ENCODE data around the gene CASTOR1.

The CASTOR1 gene

GRCh38 chr22:30273711-30274436 lies 15.4 kb downstream of the CASTOR1 start:
- in situ Hi-C loops (cut with HindIII; ENCODE audit: low pct_ligation_motif_present, low pct_unique_long_range_greater_than_20kb, low sequenced_read_pairs), result no loop called here
- DNase-seq, result no peak

- in situ Hi-C loops (cut with HindIII; ENCODE audit: low pct_ligation_motif_present, low pct_unique_long_range_greater_than_20kb, low sequenced_read_pairs), result no loop called here
- no peak for DNase-seq
These were observed 16.3 kb downstream of the CASTOR1 start for GRCh38 chr22:30272781-30273601.

- no peak for DNase-seq
These were observed 18.5 kb downstream of the CASTOR1 start for GRCh38 chr22:30270832-30271231.

GRCh38 chr22:30268331-30268730 lies 21.0 kb downstream of the CASTOR1 start:
- no peak for DNase-seq
- in situ Hi-C loops (cut with HindIII; ENCODE audit: low pct_ligation_motif_present, low pct_unique_long_range_greater_than_20kb, low sequenced_read_pairs), result no loop called here

More at GRCh38 chr22:30270832-30271231, 18.5 kb downstream of the CASTOR1 start:
- in situ Hi-C loops (cut with HindIII; ENCODE audit: low pct_ligation_motif_present, low pct_unique_long_range_greater_than_20kb, low sequenced_read_pairs), result no loop called here

GRCh38 chr22:30267382-30268302 lies 21.7 kb downstream of the CASTOR1 start:
- no peak for DNase-seq
- in situ Hi-C loops (cut with HindIII; ENCODE audit: low pct_ligation_motif_present, low pct_unique_long_range_greater_than_20kb, low sequenced_read_pairs), result no loop called here

- in situ Hi-C loops (cut with HindIII; ENCODE audit: low pct_ligation_motif_present, low pct_unique_long_range_greater_than_20kb, low sequenced_read_pairs), result no loop called here
- DNase-seq, result no peak
These were observed 22.6 kb downstream of the CASTOR1 start, which contains the start of gene OSM for GRCh38 chr22:30266445-30267381. OSM (minus strand) TSS chr22:30266851; CDS start chr22:30266799, 52 bp downstream.

GRCh38 chr22:30265823-30266444 lies 23.4 kb downstream of the CASTOR1 start:
- in situ Hi-C loops (cut with HindIII; ENCODE audit: low pct_ligation_motif_present, low pct_unique_long_range_greater_than_20kb, low sequenced_read_pairs), result no loop called here

GRCh38 chr22:30265131-30265720 lies 24.1 kb downstream of the CASTOR1 start:
- no peak for DNase-seq
- in situ Hi-C loops (cut with HindIII; ENCODE audit: low pct_ligation_motif_present, low pct_unique_long_range_greater_than_20kb, low sequenced_read_pairs), result no loop called here

More at GRCh38 chr22:30265823-30266444, 23.4 kb downstream of the CASTOR1 start:
- no peak for DNase-seq

- in situ Hi-C loops (cut with HindIII; ENCODE audit: low pct_ligation_motif_present, low pct_unique_long_range_greater_than_20kb, low sequenced_read_pairs), result no loop called here
- no peak for DNase-seq
These were observed 25.4 kb downstream of the CASTOR1 start for GRCh38 chr22:30263883-30264282.

GRCh38 chr22:30262917-30263741 lies 26.2 kb downstream of the CASTOR1 start:
- peak; percentile 72 for DNase-seq
- in situ Hi-C loops (cut with HindIII; ENCODE audit: low pct_ligation_motif_present, low pct_unique_long_range_greater_than_20kb, low sequenced_read_pairs), result no loop called here

GRCh38 chr22:30262112-30262511 lies 27.2 kb downstream of the CASTOR1 start:
- in situ Hi-C loops (cut with HindIII; ENCODE audit: low pct_ligation_motif_present, low pct_unique_long_range_greater_than_20kb, low sequenced_read_pairs), result no loop called here

GRCh38 chr22:30261134-30261533 lies 28.2 kb downstream of the CASTOR1 start:
- DNase-seq, result no peak

More at GRCh38 chr22:30262112-30262511, 27.2 kb downstream of the CASTOR1 start:
- DNase-seq, result no peak

GRCh38 chr22:30260682-30261081 lies 28.6 kb downstream of the CASTOR1 start:
- in situ Hi-C loops (cut with HindIII; ENCODE audit: low pct_ligation_motif_present, low pct_unique_long_range_greater_than_20kb, low sequenced_read_pairs), result no loop called here
- no peak for DNase-seq

More at GRCh38 chr22:30261134-30261533, 28.2 kb downstream of the CASTOR1 start:
- in situ Hi-C loops (cut with HindIII; ENCODE audit: low pct_ligation_motif_present, low pct_unique_long_range_greater_than_20kb, low sequenced_read_pairs), result no loop called here

GRCh38 chr22:30260276-30260675 lies 29.0 kb downstream of the CASTOR1 start:
- in situ Hi-C loops (cut with HindIII; ENCODE audit: low pct_ligation_motif_present, low pct_unique_long_range_greater_than_20kb, low sequenced_read_pairs), result no loop called here
- no peak for DNase-seq

GRCh38 chr22:30254314-30254713 lies 35.0 kb downstream of the CASTOR1 start:
- DNase-seq, result peak; percentile 49
- in situ Hi-C loops (cut with HindIII; ENCODE audit: low pct_ligation_motif_present, low pct_unique_long_range_greater_than_20kb, low sequenced_read_pairs), result no loop called here
